SK-N-SH treated with all-trans-retinoic acid at 6 μM for 48 hours (cell line): ENCODE measurements around the gene TEAD4.

ENCODE experiments used
- PATZ1 ChIP-seq: fragments of 250-450 bp; sonication (Bioruptor Pico); IDR thresholded peaks from 2 replicates; pipeline ENCODE4 v1.8.0; 2020; ENCODE audit warnings: mild to moderate bottlenecking, moderate library complexity, borderline replicate concordance
- PPARA ChIP-seq: fragments of 250-450 bp; sonication (Bioruptor Pico); IDR thresholded peaks from 2 replicates; pipeline ENCODE4 v1.5.0; 2020; ENCODE audit warnings: mild to moderate bottlenecking, borderline replicate concordance
- RARB ChIP-seq: fragments of 250-450 bp; sonication (Bioruptor Pico); IDR thresholded peaks from 2 replicates; pipeline ENCODE4 v1.8.0; 2021; ENCODE audit warnings: mild to moderate bottlenecking, moderate library complexity

- no peak for TF ChIP-seq PATZ1 (CRISPR knock-in tag)
- TF ChIP-seq PPARA (CRISPR knock-in tag) = no peak
- TF ChIP-seq RARB = no peak
These were observed 45.7 kb downstream of the TEAD4 start for GRCh38 chr12:3004655-3005565.
